DMS114 treated with DMSO at 0.1 percent for 48 hours (cell line): ENCODE measurements around the gene NASP.
A peak's percentile ranks its signal among the peaks of the same experiment; 100 is the strongest.
"Not testable (repeated sequence)": the region's sequence is repeated elsewhere in the genome, so short reads cannot be mapped to it uniquely, and the experiment has no call there.

Experiments
- DNase-seq: peaks from one replicate; lab custom pipeline; 2025; ENCODE audit not compliant: unreplicated experiment; lab: John Stamatoyannopoulos, UW

Gene NASP

GRCh38 chr1:45569571-45569961 lies 14.3 kb upstream of the NASP start:
- no peak for DNase-seq

- DNase-seq = peak; percentile 41
Measured at GRCh38 chr1:45569962-45570581, 13.8 kb upstream of the NASP start.

GRCh38 chr1:45570631-45571030 lies 13.2 kb upstream of the NASP start:
- DNase-seq = no peak

GRCh38 chr1:45573231-45573804 lies 10.5 kb upstream of the NASP start:
- no peak for DNase-seq

- no peak for DNase-seq
Measured at GRCh38 chr1:45574105-45574626, 9.7 kb upstream of the NASP start.

- DNase-seq = peak; percentile 98
Measured at GRCh38 chr1:45583264-45583665, 576 bp upstream of the NASP start.

GRCh38 chr1:45584351-45585109 lies 689 bp downstream of the NASP start:
- DNase-seq = peak; percentile 72

GRCh38 chr1:45585110-45585426 lies 1.2 kb downstream of the NASP start:
- no peak for DNase-seq

- DNase-seq = no peak
Measured at GRCh38 chr1:45585496-45586075, 1.7 kb downstream of the NASP start.

GRCh38 chr1:45586769-45587168 lies 2.9 kb downstream of the NASP start:
- no peak for DNase-seq

GRCh38 chr1:45589861-45590260 lies 6.0 kb downstream of the NASP start:
- no peak for DNase-seq

GRCh38 chr1:45594412-45594811 lies 10.6 kb downstream of the NASP start:
- no peak for DNase-seq

GRCh38 chr1:45596765-45597164 lies 12.9 kb downstream of the NASP start:
- DNase-seq = not testable (repeated sequence)

GRCh38 chr1:45604239-45604638 lies 20.4 kb downstream of the NASP start:
- no peak for DNase-seq

- DNase-seq = no peak
Measured at GRCh38 chr1:45607404-45608074, 23.7 kb downstream of the NASP start.

GRCh38 chr1:45608175-45609156 lies 24.6 kb downstream of the NASP start:
- DNase-seq = no peak

- DNase-seq = no peak
Measured at GRCh38 chr1:45610589-45611226, 26.9 kb downstream of the NASP start.

- no peak for DNase-seq
Measured at GRCh38 chr1:45612941-45613579, 29.2 kb downstream of the NASP start.

- DNase-seq = no peak
Measured at GRCh38 chr1:45615885-45616284, 32.0 kb downstream of the NASP start.
